Neural progenitor cell (in vitro differentiated cells): ENCODE data around the gene CD9. TPM values are rescaled to one million over a fixed set of nuclear protein-coding genes. Genes with fewer than 3 reads are reported as not detected.
A peak's percentile ranks its signal among the peaks of the same experiment; 100 is the strongest.

Experiments
- DNase-seq: peaks from one replicate; pipeline ENCODE4 v3.0.0-alpha.2; 2016; ENCODE audit warnings: low spot score
- H2AFZ ChIP-seq: fragments of 200-600 bp; sonication (generic); replicated peaks from 2 replicates; pipeline ENCODE4 v1.6.1; 2016; ENCODE audit warnings: antibody characterized with exemption
- H3F3A ChIP-seq: fragments of 200-600 bp; sonication (generic); 2 replicates; pipeline ENCODE4 v1.6.1; 2016; ENCODE audit warnings: antibody characterized with exemption, low read depth
- H3K27ac ChIP-seq: fragments of 200-600 bp; sonication (generic); 2 replicates; pipeline ENCODE4 v1.5.1; 2016; ENCODE audit warnings: mild to moderate bottlenecking
- H3K27me3 ChIP-seq: fragments of 200-600 bp; sonication (generic); 2 replicates; pipeline ENCODE4 v1.6.1; 2016; ENCODE audit warnings: mild to moderate bottlenecking, moderate library complexity
- H3K36me3 ChIP-seq: fragments of 200-600 bp; sonication (generic); 2 replicates; pipeline ENCODE4 v1.5.1; 2016
- H3K4me1 ChIP-seq: fragments of 200-600 bp; sonication (generic); 2 replicates; pipeline ENCODE4 v1.6.1; 2016; ENCODE audit warnings: mixed run types
- H3K4me2 ChIP-seq: fragments of 200-600 bp; sonication (generic); 2 replicates; pipeline ENCODE4 v1.6.1; 2016
- H3K4me3 ChIP-seq: fragments of 200-600 bp; sonication (generic); 2 replicates; pipeline ENCODE4 v1.5.1; 2016
- H3K79me2 ChIP-seq: fragments of 200-600 bp; sonication (generic); 2 replicates; pipeline ENCODE4 v1.6.1; 2016; ENCODE audit warnings: low read depth
- H3K9ac ChIP-seq: fragments of 200-600 bp; sonication (generic); 2 replicates; pipeline ENCODE4 v1.6.1; 2016
- H3K9me3 ChIP-seq: fragments of 200-600 bp; sonication (generic); 2 replicates; pipeline ENCODE4 v1.5.1; 2016; ENCODE audit warnings: low read depth
- H4K20me1 ChIP-seq: fragments of 200-600 bp; sonication (generic); 2 replicates; pipeline ENCODE4 v1.6.1; 2016; ENCODE audit warnings: low read depth
- H3K27ac Mint-ChIP-seq: 3 replicates; pipeline ENCODE4 v1.8.0; 2021; ENCODE audit warnings: mixed read lengths
- H3K27me3 Mint-ChIP-seq: 2 replicates; pipeline ENCODE4 v1.8.0; 2022; ENCODE audit warnings: low read depth, mild to moderate bottlenecking, inconsistent platforms, moderate library complexity, mixed read lengths; ENCODE audit not compliant: insufficient read depth
- H3K36me3 Mint-ChIP-seq: 3 replicates; pipeline ENCODE4 v1.8.0; 2021; ENCODE audit warnings: mixed read lengths
- H3K4me1 Mint-ChIP-seq: 3 replicates; pipeline ENCODE4 v1.8.0; 2021; ENCODE audit warnings: mixed read lengths
- H3K4me3 Mint-ChIP-seq: 3 replicates; pipeline ENCODE4 v1.8.0; 2021; ENCODE audit warnings: mild to moderate bottlenecking, moderate library complexity, mixed read lengths
- H3K9me3 Mint-ChIP-seq: 3 replicates; pipeline ENCODE4 v1.8.0; 2020; ENCODE audit warnings: mixed read lengths
- CTCF ChIP-seq: fragments of 200-600 bp; sonication (generic); IDR thresholded peaks from 2 replicates; pipeline ENCODE4 v1.5.1; 2017; ENCODE audit warnings: antibody characterized with exemption, mild to moderate bottlenecking
- EZH2 ChIP-seq: fragments of 200-600 bp; sonication (generic); IDR thresholded peaks from 2 replicates; pipeline ENCODE4 v1.6.1; 2017; ENCODE audit warnings: antibody characterized with exemption, mild to moderate bottlenecking, moderate library complexity
- EZH2phosphoT487 ChIP-seq: fragments of 200-600 bp; sonication (generic); IDR thresholded peaks from 2 replicates; pipeline ENCODE4 v1.6.1; 2017; ENCODE audit warnings: antibody characterized with exemption
- total RNA-seq: library from RNA; depleted of rRNA; stranded (reverse); fragments of >200 nt; gene quantifications from 2 replicates; pipeline ENCODE4 v1.2.3, GENCODE V29; 2015; ENCODE audit warnings: low replicate concordance

The CD9 gene
- total RNA-seq, 1 donor from 2014 or later = 3.6 TPM

- Mint-ChIP-seq H3K36me3 (no peaks in the 10 kb centered on the region), H3K9me3 (peaks cover 7% of the 10 kb centered on the region), H3K27me3 (peaks cover 10% of the 10 kb centered on the region), H3K4me3 (no peak overlapping the region), H3K4me1 (peaks cover 6% of the 10 kb centered on the region), H3K27ac (no peak overlapping the region)
- no peak overlapping the region for H2AFZ ChIP-seq
- no peaks in the 10 kb centered on the region for H3K27me3 ChIP-seq
- H3K4me3 ChIP-seq = no peak overlapping the region
- no peaks in the 10 kb centered on the region for H3K4me1 ChIP-seq
- no peak overlapping the region for H3K9ac ChIP-seq
- no peak overlapping the region for H3K4me2 ChIP-seq
- no peaks in the 10 kb centered on the region for H3K9me3 ChIP-seq
- no peak for TF ChIP-seq EZH2
- no peak for TF ChIP-seq EZH2phosphoT487
- H3K27ac ChIP-seq = no peak overlapping the region
- no peaks in the 10 kb centered on the region for H4K20me1 ChIP-seq
- H3F3A ChIP-seq = no peaks in the 10 kb centered on the region
- no peak for DNase-seq
- no peaks in the 10 kb centered on the region for H3K36me3 ChIP-seq
- H3K79me2 ChIP-seq = no peaks in the 10 kb centered on the region
These were observed 49.4 kb downstream of the CD9 start for GRCh38 chr12:6249580-6249979.

- no peaks in the 10 kb centered on the region for H3K27me3 ChIP-seq
- no peak overlapping the region for H3K27ac ChIP-seq
- no peaks in the 10 kb centered on the region for H3K36me3 ChIP-seq
- H3K79me2 ChIP-seq = no peaks in the 10 kb centered on the region
- H3K4me3 ChIP-seq = no peak overlapping the region
- no peak overlapping the region for H3K4me3 Mint-ChIP-seq
- H3K9me3 ChIP-seq = no peaks in the 10 kb centered on the region
- H3K27me3 Mint-ChIP-seq = peaks cover 10% of the 10 kb centered on the region
- no peak overlapping the region for H3K9ac ChIP-seq
- H2AFZ ChIP-seq = peak overlapping the region; percentile 51
- peaks cover under 1% of the 10 kb centered on the region for H3K9me3 Mint-ChIP-seq
- H3K36me3 Mint-ChIP-seq = no peaks in the 10 kb centered on the region
- H3K27ac Mint-ChIP-seq = no peak overlapping the region
- H3K4me1 Mint-ChIP-seq = peaks cover 6% of the 10 kb centered on the region
- peak; percentile 37 for DNase-seq
- H3K4me2 ChIP-seq = no peak overlapping the region
- H3F3A ChIP-seq = no peaks in the 10 kb centered on the region
- no peaks in the 10 kb centered on the region for H3K4me1 ChIP-seq
- TF ChIP-seq EZH2phosphoT487 (no peak), CTCF (no peak), EZH2 (no peak)
- H4K20me1 ChIP-seq = no peaks in the 10 kb centered on the region
These were observed 50.1 kb downstream of the CD9 start for GRCh38 chr12:6250343-6250742.

- Histone ChIP-seq H3K4me1 (no peaks in the 10 kb centered on the region), H3K27me3 (no peaks in the 10 kb centered on the region), H2AFZ (no peak overlapping the region), H3K36me3 (no peaks in the 10 kb centered on the region), H4K20me1 (no peaks in the 10 kb centered on the region), H3F3A (no peaks in the 10 kb centered on the region), H3K4me3 (no peak overlapping the region), H3K4me2 (no peak overlapping the region), H3K9ac (no peak overlapping the region), H3K27ac (no peak overlapping the region), H3K79me2 (no peaks in the 10 kb centered on the region), H3K9me3 (no peaks in the 10 kb centered on the region)
- H3K27me3 Mint-ChIP-seq = peaks cover 10% of the 10 kb centered on the region
- H3K9me3 Mint-ChIP-seq = peaks cover 2% of the 10 kb centered on the region
- no peak for DNase-seq
- TF ChIP-seq CTCF (no peak), EZH2 (no peak), EZH2phosphoT487 (no peak)
- no peak overlapping the region for H3K27ac Mint-ChIP-seq
- no peak overlapping the region for H3K4me3 Mint-ChIP-seq
- peaks cover 6% of the 10 kb centered on the region for H3K4me1 Mint-ChIP-seq
- H3K36me3 Mint-ChIP-seq = no peaks in the 10 kb centered on the region
These were observed 53.1 kb downstream of the CD9 start for GRCh38 chr12:6253278-6253677.

- no peak for DNase-seq
These were observed 54.3 kb downstream of the CD9 start for GRCh38 chr12:6254491-6254890.

More at GRCh38 chr12:6254491-6254890, 54.3 kb downstream of the CD9 start:
- no peak overlapping the region for H3K9ac ChIP-seq
- H3K4me3 Mint-ChIP-seq = no peak overlapping the region
- H3K27me3 ChIP-seq = no peaks in the 10 kb centered on the region
- peak overlapping the region; percentile 5 for H3K27ac Mint-ChIP-seq
- H3K36me3 Mint-ChIP-seq = no peaks in the 10 kb centered on the region
- no peak overlapping the region for H3K4me3 ChIP-seq
- TF ChIP-seq EZH2 (no peak), CTCF (no peak)
- H3K27ac ChIP-seq = no peak overlapping the region
- no peaks in the 10 kb centered on the region for H3K36me3 ChIP-seq
- no peaks in the 10 kb centered on the region for H3K9me3 ChIP-seq
- H2AFZ ChIP-seq = no peak overlapping the region
- H3K79me2 ChIP-seq = no peaks in the 10 kb centered on the region
- peaks cover 6% of the 10 kb centered on the region for H3K4me1 Mint-ChIP-seq
- H4K20me1 ChIP-seq = no peaks in the 10 kb centered on the region
- H3K9me3 Mint-ChIP-seq = peaks cover 9% of the 10 kb centered on the region
- H3K4me1 ChIP-seq = no peaks in the 10 kb centered on the region
- H3K4me2 ChIP-seq = no peak overlapping the region
- H3K27me3 Mint-ChIP-seq = peaks cover 10% of the 10 kb centered on the region
- no peaks in the 10 kb centered on the region for H3F3A ChIP-seq
